HUES48 (cell line): ENCODE measurements around the gene HDAC7.

ENCODE experiments used
- H3K27ac ChIP-seq: one replicate; pipeline ENCODE4 v1.7.0; 2013; ENCODE audit warnings: low read depth, low read length, inconsistent platforms
- H3K27me3 ChIP-seq: 2 replicates; pipeline ENCODE4 v1.6.1; 2013; ENCODE audit warnings: mild to moderate bottlenecking, low read length; ENCODE audit not compliant: control insufficient read depth, insufficient read depth
- H3K36me3 ChIP-seq: 2 replicates; pipeline ENCODE4 v1.6.1; 2013; ENCODE audit warnings: low read length; ENCODE audit not compliant: control insufficient read depth, insufficient read depth
- H3K4me1 ChIP-seq: 2 replicates; pipeline ENCODE4 v1.6.1; 2013; ENCODE audit warnings: mild to moderate bottlenecking, low read length; ENCODE audit not compliant: control insufficient read depth, insufficient read depth
- H3K4me3 ChIP-seq: 2 replicates; pipeline ENCODE4 v1.5.1; 2013; ENCODE audit warnings: mild to moderate bottlenecking, low read depth, low read length
- H3K9ac ChIP-seq: 2 replicates; pipeline ENCODE4 v1.6.1; 2013; ENCODE audit warnings: mild to moderate bottlenecking, low read depth, low read length, moderate library complexity
- H3K9me3 ChIP-seq: 2 replicates; pipeline ENCODE4 v1.6.1; 2013; ENCODE audit warnings: low read length; ENCODE audit not compliant: control insufficient read depth, insufficient read depth

HDAC7 gene

GRCh38 chr12:47800582-47800981 is 19.1 kb downstream of the HDAC7 start:
- no peaks in the 10 kb centered on the region for H3K27me3 ChIP-seq
- H3K4me3 ChIP-seq = no peak overlapping the region
- H3K27ac ChIP-seq = no peak overlapping the region
- H3K36me3 ChIP-seq = peaks cover 22% of the 10 kb centered on the region
- H3K4me1 ChIP-seq = 0 out of 2 replicates have a peak, but pooled peaks cover 2% of the 10 kb centered on the region
- H3K9me3 ChIP-seq = no peaks in the 10 kb centered on the region
- no peak overlapping the region for H3K9ac ChIP-seq

- H3K4me3 ChIP-seq = no peak overlapping the region
- no peak overlapping the region for H3K9ac ChIP-seq
- H3K36me3 ChIP-seq = peaks cover 29% of the 10 kb centered on the region
- H3K27ac ChIP-seq = no peak overlapping the region
- H3K9me3 ChIP-seq = no peaks in the 10 kb centered on the region
- 0 out of 2 replicates have a peak, but pooled peaks cover 2% of the 10 kb centered on the region for H3K4me1 ChIP-seq
- no peaks in the 10 kb centered on the region for H3K27me3 ChIP-seq
Measured at GRCh38 chr12:47799357-47799955, 20.2 kb downstream of the HDAC7 start.

GRCh38 chr12:47798382-47798948 is 21.2 kb downstream of the HDAC7 start:
- Histone ChIP-seq H3K27me3 (no peaks in the 10 kb centered on the region), H3K27ac (no peak overlapping the region), H3K4me3 (no peak overlapping the region), H3K9ac (no peak overlapping the region), H3K4me1 (0 out of 2 replicates have a peak, but pooled peaks cover 2% of the 10 kb centered on the region), H3K36me3 (peaks cover 38% of the 10 kb centered on the region), H3K9me3 (no peaks in the 10 kb centered on the region)

- Histone ChIP-seq H3K27me3 (no peaks in the 10 kb centered on the region), H3K27ac (no peak overlapping the region), H3K4me1 (0 out of 2 replicates have a peak, but pooled peaks cover 2% of the 10 kb centered on the region), H3K36me3 (peaks cover 44% of the 10 kb centered on the region), H3K4me3 (no peak overlapping the region), H3K9ac (no peak overlapping the region), H3K9me3 (no peaks in the 10 kb centered on the region)
Measured at GRCh38 chr12:47797441-47797840, 22.3 kb downstream of the HDAC7 start.

- no peak overlapping the region for H3K27ac ChIP-seq
- peaks cover 54% of the 10 kb centered on the region for H3K36me3 ChIP-seq
- no peak overlapping the region for H3K9ac ChIP-seq
- H3K9me3 ChIP-seq = no peaks in the 10 kb centered on the region
- H3K4me3 ChIP-seq = no peak overlapping the region
- H3K4me1 ChIP-seq = 0 out of 2 replicates have a peak, but pooled peaks cover 2% of the 10 kb centered on the region
- H3K27me3 ChIP-seq = no peaks in the 10 kb centered on the region
Measured at GRCh38 chr12:47795814-47796411, 23.8 kb downstream of the HDAC7 start.

GRCh38 chr12:47795121-47795813 is 24.4 kb downstream of the HDAC7 start:
- 0 out of 2 replicates have a peak, but pooled peaks cover 2% of the 10 kb centered on the region for H3K4me1 ChIP-seq

GRCh38 chr12:47794679-47795078 is 25.0 kb downstream of the HDAC7 start:
- Histone ChIP-seq H3K27ac (no peak overlapping the region), H3K27me3 (no peaks in the 10 kb centered on the region), H3K4me3 (no peak overlapping the region), H3K36me3 (peaks cover 66% of the 10 kb centered on the region), H3K9ac (no peak overlapping the region), H3K4me1 (0 out of 2 replicates have a peak, but pooled peaks cover 2% of the 10 kb centered on the region), H3K9me3 (no peaks in the 10 kb centered on the region)

More at GRCh38 chr12:47795121-47795813, 24.4 kb downstream of the HDAC7 start:
- Histone ChIP-seq H3K9ac (no peak overlapping the region), H3K4me3 (no peak overlapping the region), H3K27ac (no peak overlapping the region), H3K9me3 (no peaks in the 10 kb centered on the region), H3K27me3 (no peaks in the 10 kb centered on the region), H3K36me3 (peaks cover 61% of the 10 kb centered on the region)

GRCh38 chr12:47793015-47793681 is 26.6 kb downstream of the HDAC7 start:
- Histone ChIP-seq H3K4me1 (0 out of 2 replicates have a peak, but pooled peaks cover 2% of the 10 kb centered on the region), H3K4me3 (no peak overlapping the region), H3K27me3 (no peaks in the 10 kb centered on the region), H3K36me3 (peaks cover 77% of the 10 kb centered on the region), H3K27ac (no peak overlapping the region), H3K9me3 (no peaks in the 10 kb centered on the region), H3K9ac (no peak overlapping the region)

- Histone ChIP-seq H3K36me3 (peaks cover 88% of the 10 kb centered on the region), H3K27me3 (no peaks in the 10 kb centered on the region), H3K4me1 (no peaks in the 10 kb centered on the region), H3K9ac (no peak overlapping the region), H3K9me3 (no peaks in the 10 kb centered on the region), H3K4me3 (no peak overlapping the region), H3K27ac (no peak overlapping the region)
Measured at GRCh38 chr12:47791874-47792273, 27.8 kb downstream of the HDAC7 start.

- Histone ChIP-seq H3K36me3 (peaks cover 89% of the 10 kb centered on the region), H3K9me3 (no peaks in the 10 kb centered on the region), H3K27me3 (no peaks in the 10 kb centered on the region), H3K27ac (no peak overlapping the region), H3K4me3 (no peak overlapping the region), H3K9ac (no peak overlapping the region), H3K4me1 (no peaks in the 10 kb centered on the region)
Measured at GRCh38 chr12:47791351-47791746, 28.4 kb downstream of the HDAC7 start.
